C4-2B (cell line): ENCODE results near the gene BANF2.

Source experiments
- ZFX ChIP-seq: fragments of 450-650 bp; IDR thresholded peaks from 2 replicates; pipeline ENCODE4 v1.6.1; 2017
- TF ChIP-seq, protein P1 (sequence below): fragments of 450-650 bp; conservative IDR thresholded peaks from 2 replicates; pipeline ENCODE4 v1.5.1; 2017; ENCODE audit warnings: mild to moderate bottlenecking

DNA sequence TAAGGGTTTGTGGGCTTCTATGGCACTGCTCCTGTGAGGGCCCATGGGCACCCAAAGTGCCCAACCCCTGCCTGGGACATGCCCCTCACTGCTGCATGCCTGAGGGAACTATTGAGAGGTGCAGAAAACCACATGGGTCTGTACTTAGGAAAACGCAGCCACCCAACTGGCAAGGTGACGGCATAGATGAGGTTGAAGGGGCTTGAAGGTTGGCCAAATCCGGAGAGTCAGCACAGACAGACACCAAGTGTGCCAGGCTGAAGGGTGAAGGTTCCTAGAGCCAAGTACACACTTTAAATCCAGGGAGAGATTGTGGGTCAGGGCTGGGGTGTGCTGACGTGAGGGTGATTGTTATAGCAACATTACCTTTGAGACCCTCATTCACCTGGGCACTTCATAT lies 6.2 kb downstream of the BANF2 start:
- TF ChIP-seq, protein P1, sequence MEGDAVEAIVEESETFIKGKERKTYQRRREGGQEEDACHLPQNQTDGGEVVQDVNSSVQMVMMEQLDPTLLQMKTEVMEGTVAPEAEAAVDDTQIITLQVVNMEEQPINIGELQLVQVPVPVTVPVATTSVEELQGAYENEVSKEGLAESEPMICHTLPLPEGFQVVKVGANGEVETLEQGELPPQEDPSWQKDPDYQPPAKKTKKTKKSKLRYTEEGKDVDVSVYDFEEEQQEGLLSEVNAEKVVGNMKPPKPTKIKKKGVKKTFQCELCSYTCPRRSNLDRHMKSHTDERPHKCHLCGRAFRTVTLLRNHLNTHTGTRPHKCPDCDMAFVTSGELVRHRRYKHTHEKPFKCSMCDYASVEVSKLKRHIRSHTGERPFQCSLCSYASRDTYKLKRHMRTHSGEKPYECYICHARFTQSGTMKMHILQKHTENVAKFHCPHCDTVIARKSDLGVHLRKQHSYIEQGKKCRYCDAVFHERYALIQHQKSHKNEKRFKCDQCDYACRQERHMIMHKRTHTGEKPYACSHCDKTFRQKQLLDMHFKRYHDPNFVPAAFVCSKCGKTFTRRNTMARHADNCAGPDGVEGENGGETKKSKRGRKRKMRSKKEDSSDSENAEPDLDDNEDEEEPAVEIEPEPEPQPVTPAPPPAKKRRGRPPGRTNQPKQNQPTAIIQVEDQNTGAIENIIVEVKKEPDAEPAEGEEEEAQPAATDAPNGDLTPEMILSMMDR: no peak
- no peak for TF ChIP-seq ZFX
